NCI-H2171 treated with DMSO at 0.1 percent for 48 hours (cell line): ENCODE results near the gene NKAIN4.

Source experiments
- DNase-seq: peaks from one replicate; lab custom pipeline; 2025; lab: John Stamatoyannopoulos, UW

NKAIN4 gene

GRCh38 chr20:63235399-63235983 lies 18.8 kb downstream of the NKAIN4 start, which contains the start of gene BIRC7:
BIRC7 (plus strand) TSS chr20:63235905; CDS start chr20:63236097, 192 bp downstream.
- DNase-seq = no peak

- peak; percentile 80 for DNase-seq
Measured at GRCh38 chr20:63234693-63235398, 19.4 kb downstream of the NKAIN4 start.

GRCh38 chr20:63233924-63234323 lies 20.3 kb downstream of the NKAIN4 start:
- no peak for DNase-seq

GRCh38 chr20:63233061-63233344 lies 21.3 kb downstream of the NKAIN4 start:
- DNase-seq = no peak

- no peak for DNase-seq
Measured at GRCh38 chr20:63232235-63233060, 21.8 kb downstream of the NKAIN4 start.

GRCh38 chr20:63230800-63231268 lies 23.4 kb downstream of the NKAIN4 start:
- DNase-seq = no peak

- DNase-seq = peak; percentile 65
Measured at GRCh38 chr20:63228806-63229205, 25.5 kb downstream of the NKAIN4 start.

GRCh38 chr20:63227260-63227659 lies 27.0 kb downstream of the NKAIN4 start:
- DNase-seq = no peak

- no peak for DNase-seq
Measured at GRCh38 chr20:63226042-63226943, 28.0 kb downstream of the NKAIN4 start.

- no peak for DNase-seq
Measured at GRCh38 chr20:63225082-63225454, 29.2 kb downstream of the NKAIN4 start.

- no peak for DNase-seq
Measured at GRCh38 chr20:63224412-63225081, 29.7 kb downstream of the NKAIN4 start.

- no peak for DNase-seq
Measured at GRCh38 chr20:63223826-63224207, 30.4 kb downstream of the NKAIN4 start.

- DNase-seq = peak; percentile 48
Measured at GRCh38 chr20:63223121-63223825, 31.0 kb downstream of the NKAIN4 start.

GRCh38 chr20:63222541-63222940 lies 31.7 kb downstream of the NKAIN4 start:
- DNase-seq = no peak

GRCh38 chr20:63221400-63222053 lies 32.7 kb downstream of the NKAIN4 start:
- peak; percentile 17 for DNase-seq

GRCh38 chr20:63220696-63221399 lies 33.4 kb downstream of the NKAIN4 start:
- no peak for DNase-seq

- no peak for DNase-seq
Measured at GRCh38 chr20:63219866-63220521, 34.3 kb downstream of the NKAIN4 start.

- no peak for DNase-seq
Measured at GRCh38 chr20:63219447-63219821, 34.8 kb downstream of the NKAIN4 start.
